WI38 (cell line): ENCODE measurements around the gene SKA1.

ENCODE experiments used
- H3K4me3 ChIP-seq: 2 replicates; pipeline ENCODE4 v1.5.1; 2011; ENCODE audit warnings: low read depth, mild to moderate bottlenecking, control low read depth, low read length
- TF ChIP-seq, protein P1 (sequence below): IDR thresholded peaks from 2 replicates; pipeline ENCODE4 v1.5.1; 2012; ENCODE audit warnings: low read depth, mild to moderate bottlenecking, control low read depth, low read length

SKA1 gene

GRCh38 chr18:50340078-50340477, 34.8 kb upstream of the SKA1 start:
- TF ChIP-seq, protein P1, sequence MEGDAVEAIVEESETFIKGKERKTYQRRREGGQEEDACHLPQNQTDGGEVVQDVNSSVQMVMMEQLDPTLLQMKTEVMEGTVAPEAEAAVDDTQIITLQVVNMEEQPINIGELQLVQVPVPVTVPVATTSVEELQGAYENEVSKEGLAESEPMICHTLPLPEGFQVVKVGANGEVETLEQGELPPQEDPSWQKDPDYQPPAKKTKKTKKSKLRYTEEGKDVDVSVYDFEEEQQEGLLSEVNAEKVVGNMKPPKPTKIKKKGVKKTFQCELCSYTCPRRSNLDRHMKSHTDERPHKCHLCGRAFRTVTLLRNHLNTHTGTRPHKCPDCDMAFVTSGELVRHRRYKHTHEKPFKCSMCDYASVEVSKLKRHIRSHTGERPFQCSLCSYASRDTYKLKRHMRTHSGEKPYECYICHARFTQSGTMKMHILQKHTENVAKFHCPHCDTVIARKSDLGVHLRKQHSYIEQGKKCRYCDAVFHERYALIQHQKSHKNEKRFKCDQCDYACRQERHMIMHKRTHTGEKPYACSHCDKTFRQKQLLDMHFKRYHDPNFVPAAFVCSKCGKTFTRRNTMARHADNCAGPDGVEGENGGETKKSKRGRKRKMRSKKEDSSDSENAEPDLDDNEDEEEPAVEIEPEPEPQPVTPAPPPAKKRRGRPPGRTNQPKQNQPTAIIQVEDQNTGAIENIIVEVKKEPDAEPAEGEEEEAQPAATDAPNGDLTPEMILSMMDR: no peak
- H3K4me3 ChIP-seq: no peak overlapping the region

GRCh38 chr18:50341443-50341842, 33.4 kb upstream of the SKA1 start:
- no peak overlapping the region for H3K4me3 ChIP-seq
- TF ChIP-seq, protein P1: no peak

- no peak overlapping the region for H3K4me3 ChIP-seq
- TF ChIP-seq, protein P1: no peak
These were observed 24.1 kb upstream of the SKA1 start for GRCh38 chr18:50350699-50351098.

DNA sequence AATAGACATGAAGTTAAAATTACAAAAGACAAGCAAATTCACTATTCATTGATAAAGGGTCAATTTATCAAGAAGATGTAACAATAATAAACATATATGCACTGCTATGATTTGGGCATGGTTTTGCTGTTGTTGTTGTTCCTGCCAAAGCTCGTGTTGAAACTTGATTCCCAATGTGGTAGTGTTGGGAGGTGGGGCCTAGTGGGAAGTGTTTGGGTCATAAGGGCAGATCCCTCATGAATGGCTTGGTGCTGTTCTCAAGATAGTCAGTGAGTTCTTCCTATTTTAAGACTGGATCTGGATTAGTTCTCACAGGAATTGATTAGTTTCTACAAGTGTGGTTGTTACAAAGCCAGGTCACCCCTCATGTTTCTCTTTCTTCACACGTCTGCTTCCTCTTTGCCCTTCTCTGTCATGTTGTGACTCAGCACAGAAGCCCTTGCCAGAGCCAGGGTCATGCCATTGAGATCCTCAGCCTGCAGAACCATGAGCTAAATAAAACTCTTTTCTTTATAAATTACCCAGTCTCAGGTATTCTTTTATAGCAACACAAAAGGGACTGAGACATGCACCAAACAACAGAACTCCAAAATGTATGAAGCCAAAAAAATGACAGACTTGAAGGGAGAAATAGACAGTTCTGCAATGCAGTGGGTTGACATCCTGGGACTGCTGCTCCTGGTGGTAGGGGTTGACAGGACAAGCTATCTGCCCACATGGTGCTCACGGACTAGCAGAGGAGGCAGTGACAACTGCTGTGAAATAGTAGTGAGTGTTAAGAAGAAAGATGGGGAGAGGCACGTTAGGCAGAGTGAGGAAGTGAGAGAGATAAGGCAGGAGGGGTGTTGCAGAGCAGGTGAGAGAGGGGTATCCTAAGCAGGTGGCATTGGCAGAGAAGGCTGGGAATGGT, 18.6 kb upstream of the SKA1 start:
- H3K4me3 ChIP-seq: no peak overlapping the region
- TF ChIP-seq, protein P1: no peak

GRCh38 chr18:50358844-50359243, 16.0 kb upstream of the SKA1 start:
- TF ChIP-seq, protein P1: no peak
- no peak overlapping the region for H3K4me3 ChIP-seq

DNA sequence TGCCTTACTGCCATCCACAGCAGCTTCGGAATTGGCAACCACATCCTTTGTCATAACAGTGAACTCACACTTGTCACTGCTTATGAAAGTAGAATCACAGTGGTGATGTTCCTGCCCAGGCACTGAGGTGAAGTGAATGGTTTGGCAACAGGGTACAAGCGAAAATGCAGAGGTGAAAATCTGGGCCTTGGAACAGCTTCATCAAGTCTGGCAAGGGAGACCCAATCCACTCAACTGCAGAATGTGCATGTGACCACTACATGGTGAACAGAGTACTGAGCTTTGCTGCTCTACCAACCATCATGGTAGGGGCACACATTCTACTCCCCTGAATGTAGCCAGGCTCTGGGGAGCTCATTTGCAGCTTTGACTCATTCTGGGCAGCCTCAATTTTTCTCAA, 15.0 kb upstream of the SKA1 start:
- TF ChIP-seq, protein P1: no peak
- no peak overlapping the region for H3K4me3 ChIP-seq

GRCh38 chr18:50360611-50361010, 14.2 kb upstream of the SKA1 start:
- H3K4me3 ChIP-seq: no peak overlapping the region
- TF ChIP-seq, protein P1: no peak
